A673 (cell line): ENCODE data around the gene KLHDC9.

ENCODE experiments used
- CTCF ChIP-seq: fragments of 300-800, 200-600 bp; sonication (generic); conservative IDR thresholded peaks from 2 replicates; pipeline ENCODE4 v1.5.1; 2017; ENCODE audit warnings: low read depth, mild to moderate bottlenecking, antibody characterized with exemption, low read length, moderate library complexity, mixed read lengths
- EZH2 ChIP-seq: fragments of 200-600 bp; sonication (generic); IDR thresholded peaks from 2 replicates; pipeline ENCODE4 v1.6.1; 2017; ENCODE audit warnings: borderline replicate concordance, low read depth, mild to moderate bottlenecking, mixed read lengths, antibody characterized with exemption, low read length; ENCODE audit not compliant: poor library complexity, severe bottlenecking

- TF ChIP-seq CTCF (no peak), EZH2 (no peak)
Observed at GRCh38 chr1:161059293-161059692, 38.9 kb upstream of the KLHDC9 start.
